GM19372 (cell line): ENCODE measurements around the gene BRIX1.

Source experiments
- ATAC-seq: cut with Tn5 transposase; IDR thresholded peaks from one replicate; pipeline ENCODE4 v1.9.1; 2021; ENCODE audit warnings: mild to moderate bottlenecking, low read depth, moderate library complexity; ENCODE audit not compliant: unreplicated experiment

BRIX1 gene

GRCh38 chr5:34915139-34915855 lies at the start of gene BRIX1, which contains the start of gene RAD1:
TSS of gene BRIX1 (plus strand) at chr5:34915711. CDS start at chr5:34915739, 28 bp downstream.
TSS of gene RAD1 (minus strand) at chr5:34915504. CDS start at chr5:34914892, 612 bp downstream.
- peak; percentile 97 for ATAC-seq

- ATAC-seq, result no peak
These were observed 48.5 kb upstream of the BRIX1 start for GRCh38 chr5:34866989-34867471.

- no peak for ATAC-seq
These were observed 47.9 kb upstream of the BRIX1 start for GRCh38 chr5:34867660-34868059.

- ATAC-seq, result no peak
These were observed 46.7 kb upstream of the BRIX1 start for GRCh38 chr5:34868791-34869190.

- no peak for ATAC-seq
These were observed 46.3 kb upstream of the BRIX1 start for GRCh38 chr5:34869256-34869655.

GRCh38 chr5:34870382-34870781 lies 45.1 kb upstream of the BRIX1 start:
- ATAC-seq, result no peak

- ATAC-seq, result no peak
These were observed 39.2 kb upstream of the BRIX1 start for GRCh38 chr5:34876275-34876674.

- ATAC-seq, result no peak
These were observed 34.3 kb upstream of the BRIX1 start for GRCh38 chr5:34881246-34881645.

GRCh38 chr5:34886392-34887119 lies 29.0 kb upstream of the BRIX1 start:
- no peak for ATAC-seq

- ATAC-seq, result no peak
These were observed 26.1 kb upstream of the BRIX1 start for GRCh38 chr5:34889394-34889793.

GRCh38 chr5:34891981-34892380 lies 23.5 kb upstream of the BRIX1 start:
- no peak for ATAC-seq

- ATAC-seq, result no peak
These were observed 23.1 kb upstream of the BRIX1 start for GRCh38 chr5:34892414-34892813.

- ATAC-seq, result no peak
These were observed 20.8 kb upstream of the BRIX1 start for GRCh38 chr5:34894716-34895115.

GRCh38 chr5:34895641-34896419 lies 19.7 kb upstream of the BRIX1 start:
- no peak for ATAC-seq

- no peak for ATAC-seq
These were observed 17.9 kb upstream of the BRIX1 start for GRCh38 chr5:34897646-34898045.

- peak; percentile 83 for ATAC-seq
These were observed 17.1 kb upstream of the BRIX1 start for GRCh38 chr5:34898258-34898895.

- ATAC-seq, result no peak
These were observed 16.4 kb upstream of the BRIX1 start for GRCh38 chr5:34899066-34899465.

GRCh38 chr5:34900652-34901051 lies 14.9 kb upstream of the BRIX1 start:
- no peak for ATAC-seq

GRCh38 chr5:34903260-34903659 lies 12.3 kb upstream of the BRIX1 start:
- no peak for ATAC-seq

- ATAC-seq, result no peak
These were observed 9.9 kb upstream of the BRIX1 start for GRCh38 chr5:34905564-34905963.
